GM12878 (cell line): Measurements from ENCODE around the gene CAPN7. TPM values are rescaled to one million over a fixed set of nuclear protein-coding genes. Genes with fewer than 3 reads are reported as not detected.

Source experiments
- ATAC-seq: fragments of 200-7000 bp; cut with Tn5 transposase; 3 replicates; pipeline ENCODE4 v1.9.1; 2020; ENCODE audit warnings: mild to moderate bottlenecking, moderate library complexity
- BruUV-seq: library from RNA; stranded (reverse); fragments of 400-500 nt; replicated peaks from 2 replicates; lab custom pipeline; 2021; lab: Mats Ljungman, UMichigan
- CTCF ChIA-PET: fragments of 300-600 bp; sonication (Branson Sonifier 250); formaldehyde crosslinking; extraction: SDS; loops from one replicate; lab custom pipeline; 2021; ENCODE audit warnings: inconsistent platforms; lab: Yijun Ruan, JAX
- POLR2A ChIA-PET: fragments of 350-600 bp; formaldehyde crosslinking; extraction: SDS; loops from one replicate; lab custom pipeline; 2021; ENCODE audit warnings: inconsistent platforms; lab: Charles Lee
- RAD21 ChIA-PET: fragments of 300-600 bp; sonication (Branson Sonifier 250); formaldehyde crosslinking; loops from one replicate; lab custom pipeline; 2023; ENCODE audit warnings: antibody characterized with exemption; ENCODE audit not compliant: unreplicated experiment; lab: Charles Lee
- SMC1A ChIA-PET: fragments of 300-600 bp; sonication (Branson Sonifier 250); formaldehyde crosslinking; loops from one replicate; lab custom pipeline; 2023; ENCODE audit not compliant: unreplicated experiment, uncharacterized antibody; lab: Charles Lee
- DNase-seq: peaks from one replicate; pipeline ENCODE4 v3.0.0-alpha.2; 2011; ENCODE audit warnings: low read depth, low spot score
- FAIRE-seq: peaks from 3 replicates; lab custom pipeline; 2011; peaks lifted over from hg19 to GRCh38; lab: Jason Lieb, UNC
- H2AFZ ChIP-seq: 2 replicates; pipeline ENCODE4 v1.6.0; 2011; ENCODE audit warnings: low read depth, low read length, control low read depth; ENCODE audit not compliant: control insufficient read depth
- H3K27ac ChIP-seq: 2 replicates; pipeline ENCODE4 v1.5.1; 2011; ENCODE audit warnings: control low read depth; ENCODE audit not compliant: control insufficient read depth, insufficient read depth
- H3K27me3 ChIP-seq, 2 experiments: replicated peaks in 1 of 2; 2 replicates each; pipeline versions ENCODE4 v1.6.0 to v1.6.1; 2011; ENCODE audit warnings: low read length in 1 of 2; ENCODE audit not compliant: control insufficient read depth in 2 of 2, insufficient read depth in 2 of 2
- H3K36me3 ChIP-seq, 2 experiments: 2 replicates each; pipeline ENCODE4 v1.5.1; 2011; ENCODE audit warnings: low read length in 1 of 2; ENCODE audit not compliant: control insufficient read depth in 2 of 2, insufficient read depth in 2 of 2
- H3K4me1 ChIP-seq: 2 replicates; pipeline ENCODE4 v1.6.1; 2011; ENCODE audit warnings: mild to moderate bottlenecking, low read length, moderate library complexity, mixed read lengths; ENCODE audit not compliant: control insufficient read depth, insufficient read depth
- H3K4me2 ChIP-seq: 2 replicates; pipeline ENCODE4 v1.6.0; 2011; ENCODE audit warnings: control low read depth; ENCODE audit not compliant: control insufficient read depth, insufficient read depth
- H3K4me3 ChIP-seq: fragments of 200-600 bp; sonication (generic); 2 replicates; pipeline ENCODE4 v1.5.1; 2016
- H3K79me2 ChIP-seq: 2 replicates; pipeline ENCODE4 v1.6.0; 2011; ENCODE audit warnings: low read length; ENCODE audit not compliant: control insufficient read depth, insufficient read depth
- H3K9ac ChIP-seq: 2 replicates; pipeline ENCODE4 v1.8.0; 2011; ENCODE audit warnings: low read length, control low read depth, mixed read lengths; ENCODE audit not compliant: control insufficient read depth, insufficient read depth
- H3K9me3 ChIP-seq: replicated peaks from 3 replicates; pipeline ENCODE4 v1.5.1; 2011; ENCODE audit warnings: mild to moderate bottlenecking, low read length; ENCODE audit not compliant: control insufficient read depth, insufficient read depth
- H4K20me1 ChIP-seq: 2 replicates; pipeline ENCODE4 v1.6.0; 2011; ENCODE audit not compliant: control insufficient read depth, insufficient read depth
- IKZF2 ChIP-seq, 2 experiments: fragments of 450-650 bp; IDR thresholded peaks; 2 replicates each; pipeline ENCODE4 v1.6.1; 2017; ENCODE audit warnings: mild to moderate bottlenecking in 2 of 2, moderate library complexity in 2 of 2
- JUNB ChIP-seq: IDR thresholded peaks from 2 replicates; pipeline ENCODE4 v1.6.1; 2016; ENCODE audit warnings: antibody characterized with exemption, mild to moderate bottlenecking
- NFIC ChIP-seq: IDR thresholded peaks from 2 replicates; pipeline ENCODE4 v1.6.1; 2012; ENCODE audit warnings: low read depth, mild to moderate bottlenecking, inconsistent platforms, low read length, moderate library complexity
- WGBS: methylation state at CpG from one replicate; pipeline ENCODE4 v1.1.6; 2016; ENCODE audit warnings: low lambda C conversion rate; ENCODE audit not compliant: insufficient replicate concordance, insufficient coverage; ENCODE audit errors: missing lambda C conversion rate; 5-methylcytosine and 5-hydroxymethylcytosine counted together
- in situ Hi-C: fragments of 300-500 bp; cut with MboI; formaldehyde crosslinking; loops from 9 replicates; pipeline ENCODE4 v1.14.3; 2018; ENCODE audit warnings: mixed read lengths
- intact Hi-C: fragments of 100-400 bp; cut with micrococcal nuclease; formaldehyde crosslinking; loops from one replicate; pipeline ENCODE4 v1.14.2; 2022; ENCODE audit not compliant: unreplicated experiment
- polyA plus RNA-seq, 11 experiments: library from polyadenylated mRNA; depleted of rRNA in 4 of 11; unstranded in 6 of 11; stranded (reverse) in 5 of 11; fragments of >200 nt; fragmentation: Nextera tagmentation in 4 of 11; fragmentation: Illumina TruSeq in 1 of 11; extraction: Ambion mirVana in 4 of 11; extraction: Trizol in 1 of 11; gene quantifications; 1 replicate in 1 of 11; 2 replicates in 10 of 11; pipeline versions ENCODE4 v1.2.1 to v1.2.3, GENCODE V29; 2011 to 2016; ENCODE audit warnings: inconsistent platforms in 2 of 11, missing spikeins in 2 of 11, low read depth in 1 of 11
- total RNA-seq, 4 experiments: library from RNA; depleted of rRNA in 3 of 4; stranded (reverse); fragments of >200 nt in 3 of 4; fragmentation: Illumina TruSeq in 1 of 4; extraction: Trizol in 1 of 4; gene quantifications; 2 replicates each; pipeline versions ENCODE4 v1.2.1 to v1.2.3, GENCODE V29; 2013 to 2021
- TF ChIP-seq, protein P1 (sequence below): fragments of 450-650 bp; IDR thresholded peaks from 2 replicates; pipeline ENCODE4 v1.6.1; 2017; ENCODE audit warnings: antibody characterized with exemption, mild to moderate bottlenecking, moderate library complexity

Gene CAPN7
- total and polyA plus RNA-seq, 10 of the 15 experiments (the other 5 are each of a cell fraction or from before 2014, with no cell fraction given) = 5.3 to 27.0 (median 18.2) TPM

DNA sequence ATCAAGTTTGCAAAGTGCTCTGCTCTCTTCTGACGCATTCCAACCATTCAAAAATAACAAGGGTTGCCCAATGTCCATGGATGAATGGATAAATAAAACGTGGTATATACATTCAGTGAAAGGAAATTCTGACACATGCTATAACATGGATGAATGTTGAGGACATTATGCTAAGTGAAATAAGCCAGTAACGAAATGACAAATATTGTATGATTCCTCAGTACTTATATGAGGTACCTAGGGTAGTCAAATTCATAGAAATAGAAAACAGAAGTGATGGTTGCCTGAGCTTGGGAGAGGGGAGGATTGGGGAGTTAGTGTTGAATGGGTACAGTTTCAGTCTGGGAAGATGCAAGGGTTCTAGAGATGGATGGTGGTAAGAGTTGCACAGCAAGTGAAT lies 92.5 kb downstream of the CAPN7 start:
- ATAC-seq = no peak
- Histone ChIP-seq H3K9me3 (no peaks in the 10 kb centered on the region), H3K27ac (no peak overlapping the region), H3K27me3 (no peaks in the 10 kb centered on the region), H4K20me1 (no peaks in the 10 kb centered on the region; the same call in 1 of the 2 replicates), H3K4me2 (no peak overlapping the region), H3K36me3 (peaks cover 7 to 30% of the 10 kb centered on the region in 2 experiments; a peak in 3 of 4 replicates), H3K4me3 (no peak overlapping the region), H3K9ac (no peak overlapping the region), H3K4me1 (no peaks in the 10 kb centered on the region), H2AFZ (no peak overlapping the region), H3K79me2 (no peaks in the 10 kb centered on the region)
- no peak for DNase-seq
- 33% methylated on average over 3 of the region's 3 CpGs for WGBS
- TF ChIP-seq JUNB (peak; percentile 73), NFIC (peak; percentile 28; the same call in 1 of the 2 replicates), IKZF2 (IDR thresholded peaks at IDR 0.05) (no peak)
- TF ChIP-seq, protein P1, sequence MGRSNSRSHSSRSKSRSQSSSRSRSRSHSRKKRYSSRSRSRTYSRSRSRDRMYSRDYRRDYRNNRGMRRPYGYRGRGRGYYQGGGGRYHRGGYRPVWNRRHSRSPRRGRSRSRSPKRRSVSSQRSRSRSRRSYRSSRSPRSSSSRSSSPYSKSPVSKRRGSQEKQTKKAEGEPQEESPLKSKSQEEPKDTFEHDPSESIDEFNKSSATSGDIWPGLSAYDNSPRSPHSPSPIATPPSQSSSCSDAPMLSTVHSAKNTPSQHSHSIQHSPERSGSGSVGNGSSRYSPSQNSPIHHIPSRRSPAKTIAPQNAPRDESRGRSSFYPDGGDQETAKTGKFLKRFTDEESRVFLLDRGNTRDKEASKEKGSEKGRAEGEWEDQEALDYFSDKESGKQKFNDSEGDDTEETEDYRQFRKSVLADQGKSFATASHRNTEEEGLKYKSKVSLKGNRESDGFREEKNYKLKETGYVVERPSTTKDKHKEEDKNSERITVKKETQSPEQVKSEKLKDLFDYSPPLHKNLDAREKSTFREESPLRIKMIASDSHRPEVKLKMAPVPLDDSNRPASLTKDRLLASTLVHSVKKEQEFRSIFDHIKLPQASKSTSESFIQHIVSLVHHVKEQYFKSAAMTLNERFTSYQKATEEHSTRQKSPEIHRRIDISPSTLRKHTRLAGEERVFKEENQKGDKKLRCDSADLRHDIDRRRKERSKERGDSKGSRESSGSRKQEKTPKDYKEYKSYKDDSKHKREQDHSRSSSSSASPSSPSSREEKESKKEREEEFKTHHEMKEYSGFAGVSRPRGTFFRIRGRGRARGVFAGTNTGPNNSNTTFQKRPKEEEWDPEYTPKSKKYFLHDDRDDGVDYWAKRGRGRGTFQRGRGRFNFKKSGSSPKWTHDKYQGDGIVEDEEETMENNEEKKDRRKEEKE = no peak
- RAD21 ChIA-PET = no interaction called here
- intact Hi-C loops (no loop called here), in situ Hi-C loops (no loop called here)
- BruUV-seq = no TSS peak
- POLR2A ChIA-PET = no interaction called here
- FAIRE-seq = no peak
- SMC1A ChIA-PET = interaction anchor here (1.3 kb wide), 1 partner anchor 30 kb away, joined by 4 read pairs; no protein-coding TSS in a partner anchor
- CTCF ChIA-PET = interaction anchor here (1.2 to 2.1 kb wide), 3 partner anchors 10 to 179 kb away, joined by 3 to 6 read pairs (median 3); no protein-coding TSS in a partner anchor
